Heart left ventricle (tissue), 16 donors: ENCODE data around the gene KCNH8. TPM values are rescaled to one million over a fixed set of nuclear protein-coding genes. Genes with fewer than 3 reads are reported as not detected.
"Not testable (repeated sequence)": the region's sequence is repeated elsewhere in the genome, so short reads cannot be mapped to it uniquely, and the experiment has no call there.

Source experiments
- ATAC-seq, 4 donors: fragments of 200-7000 bp; cut with Tn5 transposase; one replicate each; pipeline ENCODE4 v1.9.1; 2020 to 2022; ENCODE audit warnings: moderate library complexity in 4 of 4, mild to moderate bottlenecking in 3 of 4, moderate number of reproducible peaks in 1 of 4
- DNase-seq, 5 donors: peaks; one replicate each; pipeline ENCODE4 v3.0.0-alpha.2; 2020
- H3K27ac ChIP-seq, 12 donors: fragments of 200-600 bp; sonication (generic) in 4 of 12; one replicate each; pipeline versions ENCODE4 v1.5.0 to v1.8.0; 2016 to 2022; ENCODE audit warnings: mild to moderate bottlenecking in 2 of 12
- H3K27me3 ChIP-seq, 9 donors: fragments of 200-600 bp; sonication (generic) in 2 of 9; one replicate each; pipeline versions ENCODE4 v1.5.1 to v1.8.0; 2016 to 2022; ENCODE audit warnings: mild to moderate bottlenecking in 3 of 9
- H3K36me3 ChIP-seq, 9 donors: fragments of 200-600 bp; sonication (generic) in 2 of 9; one replicate each; pipeline versions ENCODE4 v1.5.0 to v1.8.0; 2018 to 2022; ENCODE audit warnings: mild to moderate bottlenecking in 2 of 9
- H3K4me1 ChIP-seq, 12 donors: fragments of 200-600 bp; sonication (generic) in 4 of 12; one replicate each; pipeline versions ENCODE4 v1.5.0 to v1.8.0; 2016 to 2022; ENCODE audit warnings: mild to moderate bottlenecking in 3 of 12
- H3K4me3 ChIP-seq, 12 donors: fragments of 200-600 bp; sonication (generic) in 4 of 12; one replicate each; pipeline versions ENCODE4 v1.5.0 to v1.8.0; 2017 to 2022; ENCODE audit warnings: mild to moderate bottlenecking in 9 of 12, moderate library complexity in 4 of 12
- H3K9me3 ChIP-seq, 12 donors: fragments of 200-600 bp; sonication (generic) in 4 of 12; one replicate each; pipeline versions ENCODE4 v1.5.0 to v1.8.0; 2016 to 2022; ENCODE audit warnings: mild to moderate bottlenecking in 1 of 12
- CTCF ChIP-seq, 12 donors: fragments of 200-600 bp; sonication (generic) in 4 of 12; IDR thresholded peaks; one replicate each; pipeline versions ENCODE4 v1.5.0 to v1.8.0; 2018 to 2022; ENCODE audit warnings: antibody characterized with exemption in 12 of 12, mild to moderate bottlenecking in 5 of 12
- POLR2A ChIP-seq, 2 donors: fragments of 450-650 bp; IDR thresholded peaks; one replicate each; pipeline ENCODE4 v1.6.1; 2017; ENCODE audit warnings: antibody characterized with exemption in 2 of 2, mild to moderate bottlenecking in 2 of 2, moderate library complexity in 2 of 2
- WGBS, 4 donors: extraction: QIAGEN DNeasy Blood & Tissue Kit in 2 of 4; methylation state at CpG; one replicate each; pipeline versions ENCODE4 v1.1.5 to v1.1.7; 2013 to 2018; 5-methylcytosine and 5-hydroxymethylcytosine counted together
- intact Hi-C, 10 donors: fragments of 100-400 bp; cut with DNase I; formaldehyde crosslinking; loops; one replicate each; pipeline versions ENCODE4 v1.11.1 to v1.14.2; 2022
- polyA plus RNA-seq, 2 donors: library from polyadenylated mRNA; stranded (reverse); fragments of 200-250 nt; gene quantifications; one replicate each; pipeline ENCODE4 v1.2.3, GENCODE V29; 2013
- total RNA-seq, 9 donors: library from RNA; depleted of rRNA in 2 of 9; stranded (reverse); fragments of >200 nt in 2 of 9; fragmentation: NEBNext Ultra II Directional in 3 of 9; extraction: Animal tissue kit (Norgen Biotek cat#: 25700) in 3 of 9; gene quantifications; one replicate each; pipeline versions ENCODE4 v1.1.0 to v1.2.4, GENCODE V29; 2016 to 2023
- donor health status: ischemic (EF 13 %, LVEDD 7.1; RV severe dilation, severe dysfunction).
- donor health status: healthy with polysubstance abuse.
- donor health status: DM: no; HTN: yes; CAD: no.
- donor health status: DM: no; HTN: no; CAD: no.
- donor health status: ischemic (EF 25% LVEDD 6.9; RV normal size, moderate dysfunction).
- donor health status: ischemic (EF 25% LVEDD 5.7; RV mildly dilated, moderate dysfunction).
- donor health status: healthy.
- donor health status: DM: yes; HTN: yes; CAD: no.
- donor health status: ischemic (EF 35%, LVEDD 5.7; RV mildly dilated, moderate dysfunction).
- donor health status: nonischemic (EF 11% LVEDD 7.7; RV severe dilation, severe dysfunction).
- donor health status: DM: yes; HTN: yes; CAD: no.
- donor health status: PGD.
- donor health status: ischemic (EF 29% LVEDD 5.4; RV normal size, mild dysfunction).
- donor health status: nonischemic (EF 23%, LVEDD 6.1; RV moderate dilation, normal function).

KCNH8 gene
- total and polyA plus RNA-seq, 11 donors = 0.04 to 0.20 (median 0.07) TPM; not detected in 7

GRCh38 chr3:19221081-19221480 is 72.8 kb downstream of the KCNH8 start:
- Histone ChIP-seq H3K36me3 (no peaks in the 10 kb centered on the region), H3K9me3 (no peaks in the 10 kb centered on the region), H3K27me3 (no peaks in the 10 kb centered on the region), H3K27ac (no peak overlapping the region), H3K4me1 (peaks cover 0 to 7% (median 0%) of the 10 kb centered on the region in 12 donors), H3K4me3 (no peak overlapping the region)
- ATAC-seq (no peak), DNase-seq (no peak)
- no peak for TF ChIP-seq POLR2A (IDR thresholded peaks at IDR 0.05)
- no peak for TF ChIP-seq CTCF (IDR thresholded peaks at IDR 0.05)
- WGBS, 4 donors = 57 to 68% (median 62%) methylated on average over 2 of the region's 2 CpGs
- intact Hi-C loops = no loop called here

GRCh38 chr3:19226479-19226878 is 78.2 kb downstream of the KCNH8 start:
- Histone ChIP-seq H3K27me3 (no peaks in the 10 kb centered on the region), H3K36me3 (no peaks in the 10 kb centered on the region), H3K4me3 (no peak overlapping the region), H3K27ac (no peak overlapping the region), H3K4me1 (no peaks in the 10 kb centered on the region), H3K9me3 (no peaks in the 10 kb centered on the region)
- 51 to 68% (median 57%) methylated on average over 2 of the region's 2 CpGs for WGBS, 4 donors
- intact Hi-C loops = no loop called here
- ATAC-seq (no peak), DNase-seq (no peak)
- TF ChIP-seq POLR2A (IDR thresholded peaks at IDR 0.05) = no peak
- no peak for TF ChIP-seq CTCF (IDR thresholded peaks at IDR 0.05)

- Histone ChIP-seq H3K9me3 (no peaks in the 10 kb centered on the region), H3K27ac (no peak overlapping the region), H3K27me3 (no peaks in the 10 kb centered on the region), H3K36me3 (no peaks in the 10 kb centered on the region), H3K4me1 (no peaks in the 10 kb centered on the region), H3K4me3 (no peak overlapping the region)
- intact Hi-C loops = no loop called here
- DNase-seq (no peak), ATAC-seq (no peak)
- WGBS, 4 donors = 70 to 79% (median 75%) methylated on average over 3 of the region's 3 CpGs
- TF ChIP-seq CTCF (IDR thresholded peaks at IDR 0.05) (no peak), POLR2A (IDR thresholded peaks at IDR 0.05) (no peak)
Measured at GRCh38 chr3:19228167-19228566, 79.9 kb downstream of the KCNH8 start.

- Histone ChIP-seq H3K27me3 (no peaks in the 10 kb centered on the region), H3K27ac (no peak overlapping the region), H3K36me3 (no peaks in the 10 kb centered on the region), H3K4me3 (no peak overlapping the region), H3K4me1 (no peaks in the 10 kb centered on the region), H3K9me3 (no peaks in the 10 kb centered on the region)
- ATAC-seq (no peak), DNase-seq (no peak)
- TF ChIP-seq CTCF (IDR thresholded peaks at IDR 0.05) (no peak), POLR2A (IDR thresholded peaks at IDR 0.05) (no peak)
- intact Hi-C loops = no loop called here
- 85 to 100% (median 95%) methylated on average over 1 of the region's 1 CpG for WGBS, 4 donors
Measured at GRCh38 chr3:19229086-19229485, 80.8 kb downstream of the KCNH8 start.

GRCh38 chr3:19229881-19230280 is 81.6 kb downstream of the KCNH8 start:
- WGBS, 4 donors = 74 to 85% (median 83%) methylated on average over 3 of the region's 3 CpGs
- H3K4me3 ChIP-seq, ATAC-seq, H3K27me3 ChIP-seq, intact Hi-C loops, H3K36me3 ChIP-seq, H3K4me1 ChIP-seq, H3K27ac ChIP-seq, DNase-seq, H3K9me3 ChIP-seq: not testable (repeated sequence)
